Testis (tissue), 3 donors: ENCODE data around the gene TLCD1. TPM values are rescaled to one million over a fixed set of nuclear protein-coding genes. Genes with fewer than 3 reads are reported as not detected.

Experiments used
- DNase-seq: peaks from one replicate; pipeline ENCODE4 v3.0.0-alpha.2; 2019
- H3K27ac ChIP-seq, 2 donors: fragments of 200-600 bp; sonication (generic); one replicate each; pipeline ENCODE4 v1.5.1; 2019
- H3K27me3 ChIP-seq: fragments of 200-600 bp; sonication (generic); one replicate; pipeline ENCODE4 v1.5.1; 2019
- H3K36me3 ChIP-seq: fragments of 200-600 bp; sonication (generic); one replicate; pipeline ENCODE4 v1.5.1; 2017; ENCODE audit warnings: low read depth; ENCODE audit errors: missing control alignments
- H3K4me1 ChIP-seq: fragments of 200-600 bp; sonication (generic); one replicate; pipeline ENCODE4 v1.5.1; 2019
- H3K4me3 ChIP-seq, 2 donors: fragments of 200-600 bp; sonication (generic); one replicate each; pipeline ENCODE4 v1.5.1; 2017 to 2019
- H3K9me3 ChIP-seq: fragments of 200-600 bp; sonication (generic); one replicate; pipeline ENCODE4 v1.5.1; 2017
- CTCF ChIP-seq, 3 experiments: fragments of 450-650 bp in 2 of 3; fragments of 200-600 bp in 1 of 3; sonication (generic) in 1 of 3; IDR thresholded peaks; one replicate each; pipeline ENCODE4 v1.5.1; 2016 to 2019; ENCODE audit warnings: antibody characterized with exemption in 3 of 3, mild to moderate bottlenecking in 2 of 3, moderate library complexity in 1 of 3
- POLR2A ChIP-seq: fragments of 450-650 bp; IDR thresholded peaks from one replicate; pipeline ENCODE4 v1.6.1; 2017; ENCODE audit warnings: antibody characterized with exemption, mild to moderate bottlenecking, moderate library complexity
- WGBS, 2 donors: methylation state at CpG; one replicate each; pipeline ENCODE4 v1.1.5; 2018; 5-methylcytosine and 5-hydroxymethylcytosine counted together
- intact Hi-C: fragments of 100-400 bp; cut with DNase I; formaldehyde crosslinking; loops from one replicate; pipeline ENCODE4 v1.15.1; 2023; ENCODE audit warnings: low total_unique reads
- polyA plus RNA-seq: library from polyadenylated mRNA; stranded (reverse); fragments of 350-450 nt; fragmentation: Illumina TruSeq; extraction: RNeasy Lipid Tissue Mini Kit (QIAGEN cat#74804); gene quantifications from one replicate; pipeline ENCODE4 v1.2.3, GENCODE V29; 2014; ENCODE audit warnings: low read depth, low replicate concordance; ENCODE audit not compliant: insufficient read depth
- total RNA-seq, 2 donors: library from RNA; depleted of rRNA; stranded (reverse); fragments of >200 nt; gene quantifications; one replicate each; pipeline ENCODE4 v1.2.3, GENCODE V29; 2016

The TLCD1 gene
- total and polyA plus RNA-seq, 3 donors from 2014 or later: 4.2 to 18.0 (median 8.6) TPM

- Histone ChIP-seq H3K27ac (no peak overlapping the region), H3K9me3 (no peaks in the 10 kb centered on the region), H3K4me1 (no peaks in the 10 kb centered on the region), H3K4me3 (no peak overlapping the region), H3K36me3 (no peaks in the 10 kb centered on the region), H3K27me3 (no peaks in the 10 kb centered on the region)
- DNase-seq: no peak
- WGBS, 2 donors: 93 to 95% methylated on average over 4 of the region's 4 CpGs
- intact Hi-C loops: no loop called here
- TF ChIP-seq CTCF (IDR thresholded peaks at IDR 0.05) (no peak), POLR2A (no peak)
Observed at GRCh38 chr17:28688481-28688880, 37.6 kb downstream of the TLCD1 start.

- no peak for TF ChIP-seq CTCF (IDR thresholded peaks at IDR 0.05)
- TF ChIP-seq POLR2A: no peak
- intact Hi-C loops: no loop called here
- H3K36me3 ChIP-seq: no peaks in the 10 kb centered on the region
Observed at GRCh38 chr17:28686296-28686695, 39.7 kb downstream of the TLCD1 start.

GRCh38 chr17:28685366-28685765 lies 40.7 kb downstream of the TLCD1 start:
- no peaks in the 10 kb centered on the region for H3K27me3 ChIP-seq
- H3K4me1 ChIP-seq: no peaks in the 10 kb centered on the region
- no peaks in the 10 kb centered on the region for H3K9me3 ChIP-seq
- intact Hi-C loops: no loop called here
- TF ChIP-seq POLR2A (no peak), CTCF (IDR thresholded peaks at IDR 0.05) (no peak)
- H3K27ac ChIP-seq: no peak overlapping the region
- no peak for DNase-seq
- no peak overlapping the region for H3K4me3 ChIP-seq
- no peaks in the 10 kb centered on the region for H3K36me3 ChIP-seq
- WGBS, 2 donors: 86 to 89% methylated on average over 5 of the region's 5 CpGs

More at GRCh38 chr17:28686296-28686695, 39.7 kb downstream of the TLCD1 start:
- no peak overlapping the region for H3K27ac ChIP-seq
- WGBS, 2 donors: 93 to 94% methylated on average over 4 of the region's 4 CpGs
- H3K27me3 ChIP-seq: no peaks in the 10 kb centered on the region
- H3K9me3 ChIP-seq: no peaks in the 10 kb centered on the region
- no peaks in the 10 kb centered on the region for H3K4me1 ChIP-seq
- no peak overlapping the region for H3K4me3 ChIP-seq
- DNase-seq: no peak

GRCh38 chr17:28684963-28685362 lies 41.1 kb downstream of the TLCD1 start:
- 33 to 71% methylated on average over 3 of the region's 3 CpGs for WGBS, 2 donors
- Histone ChIP-seq H3K4me3 (no peak overlapping the region), H3K36me3 (no peaks in the 10 kb centered on the region), H3K27ac (no peak overlapping the region), H3K4me1 (no peaks in the 10 kb centered on the region), H3K9me3 (no peaks in the 10 kb centered on the region), H3K27me3 (no peaks in the 10 kb centered on the region)
- intact Hi-C loops: no loop called here
- DNase-seq: peak; percentile 89
- TF ChIP-seq POLR2A (no peak), CTCF (IDR thresholded peaks at IDR 0.05) (peak in 1 of 3 experiments; percentile 13)

- TF ChIP-seq CTCF (IDR thresholded peaks at IDR 0.05) (no peak), POLR2A (no peak)
- Histone ChIP-seq H3K4me3 (no peak overlapping the region), H3K27me3 (no peaks in the 10 kb centered on the region), H3K27ac (no peak overlapping the region), H3K9me3 (no peaks in the 10 kb centered on the region), H3K36me3 (no peaks in the 10 kb centered on the region), H3K4me1 (no peaks in the 10 kb centered on the region)
- intact Hi-C loops: no loop called here
- 92 to 94% methylated on average over 2 to 11 of the region's 11 CpGs for WGBS, 2 donors
- no peak for DNase-seq
Observed at GRCh38 chr17:28682655-28683054, 43.4 kb downstream of the TLCD1 start.
